Liver (tissue), 3 donors: ENCODE data around the gene BTAF1.

ENCODE experiments used
- EGR1 ChIP-seq, 2 donors: IDR thresholded peaks; 2 replicates each; pipeline ENCODE4 v1.6.1; 2016 to 2018; ENCODE audit warnings: antibody characterized with exemption in 2 of 2, low read depth in 2 of 2
- SP1 ChIP-seq: IDR thresholded peaks from 2 replicates; pipeline ENCODE4 v1.6.1; 2018; ENCODE audit warnings: antibody characterized with exemption, mild to moderate bottlenecking
- TF ChIP-seq, protein P1 (sequence below): fragments of 150-350 bp; IDR thresholded peaks from 2 replicates; pipeline ENCODE4 v1.5.1; 2017; ENCODE audit warnings: improper control_type of control experiment, low read depth, low read length; ENCODE audit not compliant: missing input control
- donor health status: healthy.
- donor health status: healthy.

- TF ChIP-seq EGR1 (IDR thresholded peaks at IDR 0.05; ENCODE audit: low read depth in 2 of 2), result no peak
- TF ChIP-seq, protein P1, sequence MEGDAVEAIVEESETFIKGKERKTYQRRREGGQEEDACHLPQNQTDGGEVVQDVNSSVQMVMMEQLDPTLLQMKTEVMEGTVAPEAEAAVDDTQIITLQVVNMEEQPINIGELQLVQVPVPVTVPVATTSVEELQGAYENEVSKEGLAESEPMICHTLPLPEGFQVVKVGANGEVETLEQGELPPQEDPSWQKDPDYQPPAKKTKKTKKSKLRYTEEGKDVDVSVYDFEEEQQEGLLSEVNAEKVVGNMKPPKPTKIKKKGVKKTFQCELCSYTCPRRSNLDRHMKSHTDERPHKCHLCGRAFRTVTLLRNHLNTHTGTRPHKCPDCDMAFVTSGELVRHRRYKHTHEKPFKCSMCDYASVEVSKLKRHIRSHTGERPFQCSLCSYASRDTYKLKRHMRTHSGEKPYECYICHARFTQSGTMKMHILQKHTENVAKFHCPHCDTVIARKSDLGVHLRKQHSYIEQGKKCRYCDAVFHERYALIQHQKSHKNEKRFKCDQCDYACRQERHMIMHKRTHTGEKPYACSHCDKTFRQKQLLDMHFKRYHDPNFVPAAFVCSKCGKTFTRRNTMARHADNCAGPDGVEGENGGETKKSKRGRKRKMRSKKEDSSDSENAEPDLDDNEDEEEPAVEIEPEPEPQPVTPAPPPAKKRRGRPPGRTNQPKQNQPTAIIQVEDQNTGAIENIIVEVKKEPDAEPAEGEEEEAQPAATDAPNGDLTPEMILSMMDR, result no peak
- TF ChIP-seq SP1, result no peak
These were observed 115.4 kb downstream of the BTAF1 start for GRCh38 chr10:92038949-92039348.
